ENCODE data around the gene GIGYF2. TPM values are rescaled to one million over a fixed set of nuclear protein-coding genes. Genes with fewer than 3 reads are reported as not detected.

Gene GIGYF2
- total and polyA plus RNA-seq, 2 of the 13 experiments (the other 11 are each of a cell fraction or from before 2014, with no cell fraction given): 44.9 to 73.5 TPM

DNA sequence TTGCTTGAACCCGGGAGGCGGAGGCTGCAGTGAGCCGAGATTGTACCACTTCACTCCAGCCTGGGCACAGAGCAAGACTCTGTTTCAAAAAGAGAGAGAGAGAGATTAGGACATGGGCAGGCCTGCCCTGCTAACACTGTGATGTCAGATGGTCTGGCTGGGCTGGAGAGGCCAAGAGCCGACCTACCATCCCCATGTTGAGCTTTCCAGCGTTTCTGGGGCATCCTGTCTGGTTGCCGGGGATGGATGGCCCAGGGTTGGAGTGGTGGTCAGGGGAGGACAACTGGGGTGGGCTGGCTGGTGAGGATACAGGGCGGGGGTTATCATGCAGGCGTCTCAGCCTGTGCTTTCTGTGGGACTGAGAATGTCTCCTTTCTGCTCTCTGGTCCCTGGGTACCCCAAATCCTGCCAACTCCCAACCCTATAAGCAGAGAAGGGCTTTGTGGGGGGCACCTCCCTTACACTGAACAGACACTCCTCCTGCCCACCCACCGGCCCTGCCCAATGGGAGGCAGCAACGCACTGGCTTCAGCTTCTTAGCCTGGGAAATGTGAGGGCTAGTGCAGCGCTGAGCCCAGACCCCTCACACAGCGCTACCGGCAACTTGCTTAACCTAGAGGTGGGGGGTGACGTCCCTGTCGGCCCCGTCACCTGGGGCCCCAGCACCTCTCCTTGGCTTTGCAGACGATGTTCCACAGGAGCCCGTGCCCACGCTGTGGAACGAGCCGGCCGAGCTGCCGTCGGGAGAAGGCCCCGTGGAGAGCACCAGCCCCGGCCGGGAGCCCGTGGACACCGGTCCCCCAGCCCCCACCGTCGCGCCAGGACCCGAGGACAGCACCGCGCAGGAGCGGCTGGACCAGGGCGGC is 178.4 kb downstream of the GIGYF2 start (continued):
- TF ChIP-seq ZNF10 (CRISPR knock-in tag; IDR thresholded peaks at IDR 0.05; ENCODE audit: borderline replicate concordance, low read depth) (no peak), MAF1 (CRISPR knock-in tag; IDR thresholded peaks at IDR 0.05; ENCODE audit: borderline replicate concordance) (0 out of 2 replicates have a peak, but pooled peaks have one; percentile 33), ATRX (CRISPR knock-in tag; IDR thresholded peaks at IDR 0.05; ENCODE audit: borderline replicate concordance) (no peak), RBFOX2 (IDR thresholded peaks at IDR 0.05; ENCODE audit: low read depth, low read length) (peak; percentile 75), MLLT10 (CRISPR knock-in tag; IDR thresholded peaks at IDR 0.05) (no peak), REL (CRISPR knock-in tag; conservative IDR thresholded peaks at IDR 0.05) (no peak), ZNF431 (CRISPR knock-in tag; IDR thresholded peaks at IDR 0.05; ENCODE audit: borderline replicate concordance, low read depth) (no peak), GTF2F1 (IDR thresholded peaks at IDR 0.05; ENCODE audit: low read length) (no peak), TCF12 (IDR thresholded peaks at IDR 0.05) (no peak), TCF12 (CRISPR knock-in tag; IDR thresholded peaks at IDR 0.05) (no peak), PHF20 (CRISPR knock-in tag; IDR thresholded peaks at IDR 0.05) (no peak), ATF5 (CRISPR knock-in tag; IDR thresholded peaks at IDR 0.05; ENCODE audit: low read depth) (no peak), CHD4 (IDR thresholded peaks at IDR 0.05; ENCODE audit: borderline replicate concordance, low read length) (no peak), ARID2 (CRISPR knock-in tag; IDR thresholded peaks at IDR 0.05; ENCODE audit: borderline replicate concordance) (no peak), POLR2AphosphoS5 (IDR thresholded peaks at IDR 0.05; ENCODE audit: low read depth, low read length) (peak; percentile 47; the same call in 1 of the 2 replicates), ERF (CRISPR knock-in tag; IDR thresholded peaks at IDR 0.05) (no peak), IKZF1 (IDR thresholded peaks at IDR 0.05) (no peak), SMAD3 (CRISPR knock-in tag; IDR thresholded peaks at IDR 0.05) (no peak), ZNF331 (CRISPR knock-in tag; IDR thresholded peaks at IDR 0.05) (peak; percentile 24; the same call in 1 of the 2 replicates), GMEB2 (CRISPR knock-in tag; IDR thresholded peaks at IDR 0.05; ENCODE audit: low read depth) (no peak), THAP11 (CRISPR knock-in tag; IDR thresholded peaks at IDR 0.05) (no peak), NR2F2 (IDR thresholded peaks at IDR 0.05; ENCODE audit: borderline replicate concordance, low read depth) (no peak)
- TF ChIP-seq, protein P1, sequence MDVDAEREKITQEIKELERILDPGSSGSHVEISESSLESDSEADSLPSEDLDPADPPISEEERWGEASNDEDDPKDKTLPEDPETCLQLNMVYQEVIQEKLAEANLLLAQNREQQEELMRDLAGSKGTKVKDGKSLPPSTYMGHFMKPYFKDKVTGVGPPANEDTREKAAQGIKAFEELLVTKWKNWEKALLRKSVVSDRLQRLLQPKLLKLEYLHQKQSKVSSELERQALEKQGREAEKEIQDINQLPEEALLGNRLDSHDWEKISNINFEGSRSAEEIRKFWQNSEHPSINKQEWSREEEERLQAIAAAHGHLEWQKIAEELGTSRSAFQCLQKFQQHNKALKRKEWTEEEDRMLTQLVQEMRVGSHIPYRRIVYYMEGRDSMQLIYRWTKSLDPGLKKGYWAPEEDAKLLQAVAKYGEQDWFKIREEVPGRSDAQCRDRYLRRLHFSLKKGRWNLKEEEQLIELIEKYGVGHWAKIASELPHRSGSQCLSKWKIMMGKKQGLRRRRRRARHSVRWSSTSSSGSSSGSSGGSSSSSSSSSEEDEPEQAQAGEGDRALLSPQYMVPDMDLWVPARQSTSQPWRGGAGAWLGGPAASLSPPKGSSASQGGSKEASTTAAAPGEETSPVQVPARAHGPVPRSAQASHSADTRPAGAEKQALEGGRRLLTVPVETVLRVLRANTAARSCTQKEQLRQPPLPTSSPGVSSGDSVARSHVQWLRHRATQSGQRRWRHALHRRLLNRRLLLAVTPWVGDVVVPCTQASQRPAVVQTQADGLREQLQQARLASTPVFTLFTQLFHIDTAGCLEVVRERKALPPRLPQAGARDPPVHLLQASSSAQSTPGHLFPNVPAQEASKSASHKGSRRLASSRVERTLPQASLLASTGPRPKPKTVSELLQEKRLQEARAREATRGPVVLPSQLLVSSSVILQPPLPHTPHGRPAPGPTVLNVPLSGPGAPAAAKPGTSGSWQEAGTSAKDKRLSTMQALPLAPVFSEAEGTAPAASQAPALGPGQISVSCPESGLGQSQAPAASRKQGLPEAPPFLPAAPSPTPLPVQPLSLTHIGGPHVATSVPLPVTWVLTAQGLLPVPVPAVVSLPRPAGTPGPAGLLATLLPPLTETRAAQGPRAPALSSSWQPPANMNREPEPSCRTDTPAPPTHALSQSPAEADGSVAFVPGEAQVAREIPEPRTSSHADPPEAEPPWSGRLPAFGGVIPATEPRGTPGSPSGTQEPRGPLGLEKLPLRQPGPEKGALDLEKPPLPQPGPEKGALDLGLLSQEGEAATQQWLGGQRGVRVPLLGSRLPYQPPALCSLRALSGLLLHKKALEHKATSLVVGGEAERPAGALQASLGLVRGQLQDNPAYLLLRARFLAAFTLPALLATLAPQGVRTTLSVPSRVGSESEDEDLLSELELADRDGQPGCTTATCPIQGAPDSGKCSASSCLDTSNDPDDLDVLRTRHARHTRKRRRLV (CRISPR knock-in tag; IDR thresholded peaks at IDR 0.05): no peak
- TF ChIP-seq, protein P2, sequence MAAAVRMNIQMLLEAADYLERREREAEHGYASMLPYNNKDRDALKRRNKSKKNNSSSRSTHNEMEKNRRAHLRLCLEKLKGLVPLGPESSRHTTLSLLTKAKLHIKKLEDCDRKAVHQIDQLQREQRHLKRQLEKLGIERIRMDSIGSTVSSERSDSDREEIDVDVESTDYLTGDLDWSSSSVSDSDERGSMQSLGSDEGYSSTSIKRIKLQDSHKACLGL (CRISPR knock-in tag; IDR thresholded peaks at IDR 0.05): no peak
